PC-3 (cell line): ENCODE results near the gene TMPRSS2.

Experiments used
- EZH2 ChIP-seq: fragments of 300-600 bp; sonication (generic); IDR thresholded peaks from one replicate; pipeline ENCODE4 v1.6.1; 2017; ENCODE audit warnings: antibody characterized with exemption, mild to moderate bottlenecking, low read length; ENCODE audit not compliant: unreplicated experiment
- EZH2phosphoT487 ChIP-seq: fragments of 300-600 bp; sonication (generic); IDR thresholded peaks from 2 replicates; pipeline ENCODE4 v1.6.1; 2018; ENCODE audit warnings: mild to moderate bottlenecking, antibody characterized with exemption, low read length, borderline replicate concordance
- TF ChIP-seq, protein P1 (sequence below): fragments of 300-600 bp; sonication (generic); conservative IDR thresholded peaks from 2 replicates; pipeline ENCODE4 v1.5.1; 2017; ENCODE audit warnings: antibody characterized with exemption, low read depth, mild to moderate bottlenecking, low read length

- TF ChIP-seq, protein P1, sequence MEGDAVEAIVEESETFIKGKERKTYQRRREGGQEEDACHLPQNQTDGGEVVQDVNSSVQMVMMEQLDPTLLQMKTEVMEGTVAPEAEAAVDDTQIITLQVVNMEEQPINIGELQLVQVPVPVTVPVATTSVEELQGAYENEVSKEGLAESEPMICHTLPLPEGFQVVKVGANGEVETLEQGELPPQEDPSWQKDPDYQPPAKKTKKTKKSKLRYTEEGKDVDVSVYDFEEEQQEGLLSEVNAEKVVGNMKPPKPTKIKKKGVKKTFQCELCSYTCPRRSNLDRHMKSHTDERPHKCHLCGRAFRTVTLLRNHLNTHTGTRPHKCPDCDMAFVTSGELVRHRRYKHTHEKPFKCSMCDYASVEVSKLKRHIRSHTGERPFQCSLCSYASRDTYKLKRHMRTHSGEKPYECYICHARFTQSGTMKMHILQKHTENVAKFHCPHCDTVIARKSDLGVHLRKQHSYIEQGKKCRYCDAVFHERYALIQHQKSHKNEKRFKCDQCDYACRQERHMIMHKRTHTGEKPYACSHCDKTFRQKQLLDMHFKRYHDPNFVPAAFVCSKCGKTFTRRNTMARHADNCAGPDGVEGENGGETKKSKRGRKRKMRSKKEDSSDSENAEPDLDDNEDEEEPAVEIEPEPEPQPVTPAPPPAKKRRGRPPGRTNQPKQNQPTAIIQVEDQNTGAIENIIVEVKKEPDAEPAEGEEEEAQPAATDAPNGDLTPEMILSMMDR: no peak
- TF ChIP-seq EZH2 (no peak), EZH2phosphoT487 (no peak)
These were observed 55.9 kb downstream of the TMPRSS2 start for GRCh38 chr21:41451753-41452676.
